GM13977 (cell line): ENCODE data around the gene OR52N4.

Experiments used
- DNase-seq: peaks from one replicate; pipeline ENCODE4 v3.0.0; 2012; ENCODE audit warnings: low spot score
- CTCF ChIP-seq: IDR thresholded peaks from 2 replicates; pipeline ENCODE4 v1.5.1; 2012; ENCODE audit warnings: mild to moderate bottlenecking, control low read depth; ENCODE audit not compliant: insufficient read depth; ENCODE audit errors: extremely low read depth, missing control alignments
- in situ Hi-C: fragments of 300-500 bp; cut with MboI; formaldehyde crosslinking; loops from one replicate; pipeline ENCODE4 v1.12.0; 2022; ENCODE audit warnings: low sequenced_read_pairs, low pct_unique_long_range_greater_than_20kb, mixed read lengths, inconsistent platforms; ENCODE audit not compliant: unreplicated experiment

Gene OR52N4

GRCh38 chr11:5726351-5726750 is 27.7 kb upstream of the OR52N4 start:
- DNase-seq = no peak
- no peak for TF ChIP-seq CTCF
- in situ Hi-C loops = no loop called here

GRCh38 chr11:5727691-5728090 is 26.4 kb upstream of the OR52N4 start:
- DNase-seq = no peak
- no peak for TF ChIP-seq CTCF
- in situ Hi-C loops = no loop called here

GRCh38 chr11:5736396-5736795 is 17.6 kb upstream of the OR52N4 start, which contains the start of gene OR56B1:
Gene OR56B1 (plus strand): TSS chr11:5736448. CDS start chr11:5736517, 69 bp downstream.
- in situ Hi-C loops = no loop called here
- no peak for DNase-seq
- TF ChIP-seq CTCF = no peak

- no peak for TF ChIP-seq CTCF
- in situ Hi-C loops = no loop called here
- no peak for DNase-seq
These were observed 17.0 kb upstream of the OR52N4 start for GRCh38 chr11:5737091-5737490.

- in situ Hi-C loops = no loop called here
- TF ChIP-seq CTCF = no peak
- DNase-seq = no peak
These were observed 16.2 kb upstream of the OR52N4 start for GRCh38 chr11:5737670-5738392.

GRCh38 chr11:5738431-5738830 is 15.6 kb upstream of the OR52N4 start:
- DNase-seq = no peak
- TF ChIP-seq CTCF = no peak
- in situ Hi-C loops = no loop called here
